ENCODE results near the gene RMND5B. TPM values are rescaled to one million over a fixed set of nuclear protein-coding genes. Genes with fewer than 3 reads are reported as not detected.

Gene RMND5B
- total RNA-seq, 1 donor from 2014 or later: 33.4 TPM

- ATAC-seq (no peak), DNase-seq (ENCODE audit: low spot score) (no peak)
- intact Hi-C loops (cut with DNase I): no loop called here
Observed at GRCh38 chr5:178155065-178155464, 24.3 kb downstream of the RMND5B start.

GRCh38 chr5:178160176-178160575, 29.4 kb downstream of the RMND5B start:
- no peak for ATAC-seq
- no peak for DNase-seq (ENCODE audit: low spot score)
- intact Hi-C loops (cut with DNase I): loop anchor here (5.0 kb wide), 1 partner anchor 83 kb away; no protein-coding TSS in a partner anchor

- ATAC-seq (no peak), DNase-seq (ENCODE audit: low spot score) (no peak)
- intact Hi-C loops (cut with DNase I): loop anchor here (5.0 kb wide), 1 partner anchor 85 kb away; no protein-coding TSS in a partner anchor
Observed at GRCh38 chr5:178162481-178162880, 31.7 kb downstream of the RMND5B start.

- peak; percentile 95 for ATAC-seq
- intact Hi-C loops (cut with DNase I): loop anchor here (5.0 kb wide), 1 partner anchor 87 kb away; no protein-coding TSS in a partner anchor
- peak; percentile 92 for DNase-seq (ENCODE audit: low spot score)
Observed at GRCh38 chr5:178163772-178164735, 33.2 kb downstream of the RMND5B start.

DNA sequence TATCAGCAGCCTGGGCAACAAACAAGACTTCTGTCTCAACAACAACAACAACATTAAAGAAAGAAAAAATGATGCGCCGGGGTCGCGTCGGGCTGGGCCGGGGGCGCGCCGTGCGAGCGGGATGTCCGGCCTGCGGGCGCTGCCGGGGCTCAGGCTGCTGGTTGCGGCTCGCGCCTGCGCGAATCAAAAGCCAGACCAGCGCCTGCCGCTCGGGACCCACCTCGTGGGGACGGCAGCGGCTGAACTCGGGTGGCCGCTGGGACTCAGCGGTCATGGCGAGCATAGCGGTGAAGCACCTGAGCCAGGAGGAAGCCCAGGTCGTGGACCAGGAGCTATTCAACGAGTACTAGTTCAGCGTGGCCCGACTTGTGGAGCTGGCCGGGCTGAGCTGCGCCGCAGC, 34.8 kb downstream of the RMND5B start:
- no peak for ATAC-seq
- no peak for DNase-seq (ENCODE audit: low spot score)

DNA sequence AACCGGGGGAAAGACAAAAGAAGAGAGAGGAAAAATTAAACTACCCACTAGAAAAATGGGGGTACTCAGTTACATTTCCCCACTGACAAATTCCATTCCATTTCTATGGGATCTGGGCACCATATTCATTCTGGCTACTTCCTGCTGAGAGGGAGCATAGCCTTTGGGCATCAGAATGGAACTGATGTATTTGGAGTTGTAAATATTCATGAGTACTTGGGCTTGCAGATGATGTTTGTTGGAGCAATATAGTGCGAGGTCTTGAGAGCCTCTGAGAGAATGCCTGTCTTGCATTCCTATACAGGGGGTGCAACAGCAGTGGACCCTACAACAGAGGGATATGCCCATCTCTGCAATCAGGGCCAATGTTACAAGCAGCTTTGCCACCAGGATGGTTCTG, 39.6 kb downstream of the RMND5B start:
- no peak for DNase-seq (ENCODE audit: low spot score)
- no peak for ATAC-seq
- intact Hi-C loops (cut with DNase I): no loop called here

More for the DNA sequence above, 34.8 kb downstream of the RMND5B start:
- intact Hi-C loops (cut with DNase I): no loop called here

DNA sequence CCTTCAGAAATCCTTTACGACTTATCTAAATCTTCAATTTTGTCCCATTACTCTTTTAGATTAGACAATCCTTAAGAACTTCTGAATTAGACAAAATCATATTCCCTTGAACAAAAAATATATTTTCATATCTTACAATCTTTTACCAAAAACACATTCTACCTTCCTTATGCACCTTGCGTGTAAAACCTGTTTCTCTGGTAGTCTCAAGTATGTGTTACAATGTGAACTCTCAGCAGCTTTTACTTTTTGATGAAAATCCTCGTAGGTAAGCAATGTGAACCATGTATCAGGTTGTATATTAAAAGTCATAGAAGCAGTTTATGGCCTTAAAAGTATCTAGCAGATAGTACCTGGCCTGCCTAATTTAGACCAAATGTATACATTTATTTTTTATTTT, 43.6 kb downstream of the RMND5B start:
- ATAC-seq: no peak
- no peak for DNase-seq (ENCODE audit: low spot score)
- intact Hi-C loops (cut with DNase I): no loop called here

GRCh38 chr5:178176791-178177190, 46.0 kb downstream of the RMND5B start:
- ATAC-seq (no peak), DNase-seq (ENCODE audit: low spot score) (no peak)
- intact Hi-C loops (cut with DNase I): no loop called here

DNA sequence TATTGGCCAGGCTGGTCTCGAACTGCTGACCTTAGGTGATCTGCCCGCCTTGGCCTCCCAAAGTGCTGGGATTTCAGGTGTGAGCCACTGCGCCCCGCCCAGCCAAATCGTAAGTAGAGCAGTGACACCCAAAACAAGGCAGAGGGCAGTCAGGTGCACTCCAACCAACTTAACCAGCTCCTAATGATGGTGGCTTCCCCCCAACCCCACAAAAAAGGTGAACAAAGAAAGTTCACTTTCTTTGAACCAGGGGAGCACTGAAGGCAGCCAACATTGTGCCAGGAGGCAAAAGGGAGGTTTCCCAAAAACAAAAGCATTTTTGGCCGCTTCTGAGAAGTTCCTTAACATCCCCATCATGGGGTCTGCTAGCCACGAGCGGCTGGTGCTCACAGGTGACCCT, 46.8 kb downstream of the RMND5B start:
- DNase-seq (ENCODE audit: low spot score) (no peak), ATAC-seq (no peak)
- intact Hi-C loops (cut with DNase I): no loop called here

DNA sequence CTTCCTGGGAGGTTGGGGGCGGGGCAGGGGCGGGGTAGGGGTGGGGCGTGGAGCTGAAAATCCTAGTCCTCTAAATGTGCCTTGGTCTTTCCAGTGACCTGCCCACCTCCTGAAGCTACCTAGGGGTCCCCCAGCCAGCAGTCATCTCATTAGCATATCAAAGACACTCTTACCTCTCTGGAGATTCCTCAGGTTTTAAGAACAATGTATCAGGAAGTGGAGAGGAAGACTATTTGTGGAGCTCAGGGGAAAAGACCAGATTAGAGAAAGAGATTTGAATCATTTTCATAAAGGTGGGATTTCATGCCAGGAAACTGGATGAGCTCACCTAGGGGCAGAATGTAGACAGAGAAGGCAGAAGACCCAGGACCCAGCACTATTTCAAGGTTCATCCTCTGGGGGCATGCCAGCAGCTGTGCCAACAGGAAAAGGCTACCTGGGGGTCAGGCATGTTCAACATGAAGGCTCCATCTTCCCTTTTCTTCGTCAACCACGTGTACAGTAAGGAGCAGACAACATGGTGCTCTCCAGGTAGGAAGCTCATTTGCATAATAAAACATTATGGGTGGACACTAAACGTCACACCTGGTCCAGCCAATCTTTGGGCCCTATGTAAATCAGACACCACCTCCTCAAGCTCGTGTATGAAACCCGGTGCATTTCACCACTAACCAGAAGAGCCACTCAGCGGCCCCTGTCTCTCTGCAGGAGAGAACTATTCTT, 49.5 kb downstream of the RMND5B start:
- intact Hi-C loops (cut with DNase I): no loop called here
- DNase-seq (ENCODE audit: low spot score) (no peak), ATAC-seq (no peak)

DNA sequence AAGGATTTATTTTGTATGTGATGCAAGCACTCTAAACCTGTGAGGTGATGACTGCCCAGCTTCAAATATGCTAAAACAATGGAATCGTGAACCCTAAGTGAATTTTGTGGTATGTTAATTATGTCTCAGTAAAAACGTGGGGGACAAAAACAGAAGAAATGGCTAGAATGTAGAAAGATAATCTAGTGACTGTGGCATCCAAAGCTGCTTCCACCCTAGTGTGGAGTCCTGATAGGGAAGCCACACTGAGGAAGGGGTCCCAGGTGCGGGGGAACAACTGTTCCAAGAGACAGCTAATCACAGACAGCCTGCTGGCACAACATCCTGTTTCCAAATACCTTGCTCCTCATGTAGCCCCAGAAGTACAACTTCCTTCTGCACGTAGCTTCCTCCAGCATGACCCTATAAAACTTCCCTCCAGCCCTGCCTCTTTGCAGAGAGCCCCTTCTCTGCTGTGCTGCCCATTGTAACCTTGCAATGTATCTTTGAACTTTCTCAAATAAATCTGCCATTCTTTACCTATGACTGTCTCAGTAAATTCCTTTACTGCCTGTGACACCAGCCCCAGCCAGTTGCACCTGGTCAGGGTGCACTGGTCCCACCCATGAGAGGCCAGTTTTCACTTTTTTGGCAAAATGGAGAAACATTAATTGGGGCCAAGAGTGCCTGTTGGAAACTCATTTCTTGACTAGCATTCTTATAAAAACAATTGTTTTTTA, 51.5 kb downstream of the RMND5B start:
- no peak for ATAC-seq
- intact Hi-C loops (cut with DNase I): no loop called here
- DNase-seq (ENCODE audit: low spot score): no peak

- intact Hi-C loops (cut with DNase I): no loop called here
- no peak for DNase-seq (ENCODE audit: low spot score)
- ATAC-seq: no peak
Observed at GRCh38 chr5:178186427-178186826, 55.6 kb downstream of the RMND5B start.

DNA sequence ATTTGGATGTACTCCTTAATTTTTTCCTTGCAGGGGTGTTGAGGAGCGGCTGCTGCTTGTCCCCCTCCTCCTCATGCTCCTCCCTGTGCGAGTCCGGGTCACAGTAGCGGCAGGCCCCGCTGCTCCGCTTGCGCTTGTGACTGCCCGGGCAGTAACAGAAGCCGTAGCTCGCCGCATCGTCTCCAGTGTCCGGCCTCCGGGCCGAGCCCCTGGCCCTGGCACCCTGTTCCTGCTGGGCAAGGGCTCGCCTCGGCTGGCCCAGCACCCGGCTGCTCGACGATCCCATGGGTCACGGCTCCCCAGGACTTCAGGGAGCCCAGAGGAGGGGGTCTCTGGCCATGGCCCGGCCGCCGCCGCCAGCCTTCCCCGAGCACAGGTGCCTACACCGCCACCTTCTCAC, 56.2 kb downstream of the RMND5B start, which contains the start of gene GMCL2:
Gene GMCL2, minus strand, starts transcription at position 358 of the 400 bp plus-strand sequence. Its CDS starts 72 bp downstream, at position 286.
- intact Hi-C loops (cut with DNase I): no loop called here
- ATAC-seq (no peak), DNase-seq (ENCODE audit: low spot score) (no peak)

DNA sequence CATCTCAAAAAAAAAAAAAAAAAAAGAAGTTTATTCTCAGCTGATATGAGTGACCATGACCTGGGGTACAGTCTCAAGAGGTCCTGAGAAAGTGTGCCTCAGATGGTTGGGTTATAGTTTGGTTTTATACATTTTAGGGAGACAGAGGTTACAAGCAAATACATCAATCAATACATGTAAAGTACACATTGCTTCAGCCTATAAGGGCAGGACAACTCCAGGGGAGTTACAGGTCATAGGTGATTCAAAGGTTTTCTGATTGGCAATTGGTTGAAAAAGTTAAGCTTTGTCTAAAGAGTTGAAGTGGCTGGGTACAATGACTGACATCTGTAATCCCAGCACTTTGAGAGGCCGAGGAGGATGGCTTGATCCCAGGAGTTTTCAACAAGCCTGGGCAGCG, 58.6 kb downstream of the RMND5B start:
- ATAC-seq: no peak
- DNase-seq (ENCODE audit: low spot score): no peak
- intact Hi-C loops (cut with DNase I): no loop called here

- ATAC-seq: no peak
Observed at GRCh38 chr5:178191661-178192060, 60.8 kb downstream of the RMND5B start.

DNA sequence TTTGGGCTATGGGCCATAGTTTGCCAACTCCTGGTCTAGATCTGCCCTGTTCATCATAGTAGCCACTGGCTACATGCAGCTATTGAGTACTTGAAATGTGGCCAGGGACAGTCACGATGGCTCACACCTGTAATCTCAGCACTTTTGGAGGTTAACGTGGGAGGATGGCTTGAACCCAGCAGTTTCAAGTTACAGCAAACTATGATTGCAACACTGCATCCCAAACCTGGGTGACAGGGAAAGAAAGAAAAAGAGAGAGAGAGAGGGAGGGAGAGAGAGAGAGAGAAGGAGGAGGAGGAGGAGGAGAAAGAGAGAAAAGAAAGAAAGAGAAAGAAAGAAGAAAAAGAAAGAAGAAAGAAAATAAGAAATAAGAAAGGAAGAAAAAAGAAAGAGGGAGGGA, 61.4 kb downstream of the RMND5B start:
- intact Hi-C loops (cut with DNase I): no loop called here
- no peak for ATAC-seq
- DNase-seq (ENCODE audit: low spot score): no peak

More at GRCh38 chr5:178191661-178192060, 60.8 kb downstream of the RMND5B start:
- no peak for DNase-seq (ENCODE audit: low spot score)
- intact Hi-C loops (cut with DNase I): no loop called here

DNA sequence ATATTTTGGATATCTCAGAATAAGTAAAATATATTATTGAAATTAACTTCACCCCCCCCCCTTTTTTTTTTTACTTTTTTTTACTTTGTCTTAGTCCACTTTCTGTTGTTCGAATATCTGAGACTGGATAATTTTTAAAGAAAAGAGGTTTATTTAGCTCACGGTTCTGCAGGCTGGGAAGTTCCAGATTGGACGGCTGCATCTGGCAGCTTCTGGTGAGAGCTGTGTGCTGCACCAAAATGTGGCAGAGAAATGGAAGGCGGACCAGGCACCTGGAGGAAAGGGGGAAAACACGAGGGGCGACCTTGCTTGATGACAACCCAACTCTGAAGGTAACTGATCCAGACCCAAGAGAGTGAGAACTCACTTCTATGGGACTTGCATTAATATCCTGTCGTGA, 62.0 kb downstream of the RMND5B start:
- intact Hi-C loops (cut with DNase I): no loop called here

GRCh38 chr5:178193251-178193809, 62.5 kb downstream of the RMND5B start:
- no peak for ATAC-seq
- DNase-seq (ENCODE audit: low spot score): no peak
- intact Hi-C loops (cut with DNase I): no loop called here

More for the DNA sequence above, 62.0 kb downstream of the RMND5B start:
- no peak for ATAC-seq
- DNase-seq (ENCODE audit: low spot score): no peak

- no peak for DNase-seq (ENCODE audit: low spot score)
- ATAC-seq: no peak
- intact Hi-C loops (cut with DNase I): no loop called here
Observed at GRCh38 chr5:178194026-178194425, 63.2 kb downstream of the RMND5B start.
